Measurements from ENCODE around the gene DOK3.
"Not testable (repeated sequence)": the region's sequence is repeated elsewhere in the genome, so short reads cannot be mapped to it uniquely, and the experiment has no call there.

Gene DOK3

DNA sequence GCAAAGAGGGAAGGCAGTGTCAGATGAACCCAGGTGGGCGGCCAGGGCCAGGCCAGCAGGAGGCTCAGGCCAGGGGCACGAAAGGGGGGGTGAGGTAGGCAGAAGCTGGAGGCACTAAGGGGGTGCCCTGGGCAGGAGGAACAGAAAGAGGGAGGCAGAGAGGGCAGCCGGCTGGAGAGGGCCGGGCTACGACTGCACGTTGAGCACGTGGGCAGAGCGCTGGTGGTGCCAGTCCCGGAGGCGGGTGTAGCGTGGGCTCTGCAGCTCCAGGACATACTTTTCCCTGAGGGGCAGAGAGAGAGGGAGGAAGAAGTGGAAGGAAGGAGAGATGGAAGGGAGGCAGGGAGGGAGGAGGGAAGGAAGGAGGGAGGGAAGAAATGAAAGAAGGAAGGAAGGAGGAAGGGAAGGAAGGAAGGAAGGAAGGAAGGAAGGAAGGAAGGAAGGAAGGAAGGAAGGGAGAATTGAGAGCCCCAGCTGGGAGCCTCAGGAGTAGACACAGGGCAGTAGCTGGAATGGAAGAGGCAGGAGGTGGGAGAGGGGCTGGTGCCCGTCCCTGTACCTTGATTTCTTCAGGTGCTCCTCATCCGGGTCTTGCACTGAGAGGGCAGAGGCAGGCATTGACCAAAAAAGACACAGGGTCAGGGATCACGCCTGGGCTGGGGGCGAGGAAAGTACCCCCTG lies 19.2 kb downstream of the DOK3 start:
- in situ Hi-C loops (cut with HindIII; ENCODE audit: low pct_unique_long_range_greater_than_20kb, low sequenced_read_pairs): no loop called here
- DNase-seq (ENCODE audit: low read depth in 1 of 2, low spot score in 1 of 2): no peak
- no peak for TF ChIP-seq JUND (IDR thresholded peaks at IDR 0.05; ENCODE audit: low read depth)

DNA sequence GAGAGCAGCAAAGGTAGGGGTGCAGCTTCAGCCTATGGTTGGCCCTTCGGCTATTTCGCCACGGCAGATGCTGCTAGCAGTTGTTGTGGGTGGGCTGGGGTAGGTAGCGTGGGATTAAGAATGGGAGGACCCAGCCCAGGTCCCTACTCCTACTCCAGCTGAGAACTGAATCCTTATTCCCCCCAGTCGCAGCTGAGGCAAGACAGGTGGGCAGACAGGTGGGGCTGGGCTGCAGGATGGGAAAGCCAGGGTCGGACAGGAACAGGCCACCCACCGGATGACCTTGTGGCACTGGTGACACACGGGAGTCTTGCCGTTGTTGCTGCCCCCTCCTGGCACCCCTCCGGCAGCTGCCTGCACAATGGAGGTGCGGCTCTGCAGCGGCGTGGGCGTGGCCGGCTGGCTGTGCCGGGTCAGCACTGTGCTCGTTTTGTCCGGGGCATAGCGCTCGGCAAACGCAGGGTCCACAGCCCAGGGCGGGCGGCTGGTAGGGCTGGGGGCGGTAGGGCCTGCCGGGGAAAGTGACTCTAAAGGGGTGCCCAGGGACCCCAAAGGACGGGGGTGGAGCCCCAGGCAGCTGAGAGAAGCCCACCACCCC lies 20.4 kb downstream of the DOK3 start:
- TF ChIP-seq JUND (IDR thresholded peaks at IDR 0.05; ENCODE audit: low read depth): no peak
- no peak for DNase-seq (ENCODE audit: low read depth in 1 of 2, low spot score in 1 of 2)
- in situ Hi-C loops (cut with HindIII; ENCODE audit: low pct_unique_long_range_greater_than_20kb, low sequenced_read_pairs): no loop called here

DNA sequence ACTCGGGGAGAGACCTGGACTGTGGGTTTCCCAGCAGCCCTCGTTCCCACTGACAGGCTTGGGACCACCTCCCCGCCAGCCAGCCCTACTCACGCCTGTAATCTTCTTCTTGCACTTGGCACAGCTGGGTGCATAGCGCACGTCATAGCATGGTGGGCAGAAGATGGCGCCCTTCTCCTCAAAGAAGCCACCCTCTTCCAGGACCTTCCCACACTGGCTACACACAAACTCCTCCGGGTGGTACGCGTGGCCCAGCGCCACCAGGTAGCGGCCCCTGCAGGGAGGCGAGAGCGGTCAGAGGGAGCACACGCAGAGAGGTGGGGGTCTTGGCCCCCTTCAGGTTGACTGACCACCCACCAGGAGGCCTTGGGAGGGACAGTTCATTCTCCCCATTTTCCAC lies 21.7 kb downstream of the DOK3 start:
- in situ Hi-C loops (cut with HindIII; ENCODE audit: low pct_unique_long_range_greater_than_20kb, low sequenced_read_pairs): no loop called here
- TF ChIP-seq JUND (IDR thresholded peaks at IDR 0.05; ENCODE audit: low read depth): no peak
- DNase-seq (ENCODE audit: low read depth in 1 of 2, low spot score in 1 of 2): no peak

DNA sequence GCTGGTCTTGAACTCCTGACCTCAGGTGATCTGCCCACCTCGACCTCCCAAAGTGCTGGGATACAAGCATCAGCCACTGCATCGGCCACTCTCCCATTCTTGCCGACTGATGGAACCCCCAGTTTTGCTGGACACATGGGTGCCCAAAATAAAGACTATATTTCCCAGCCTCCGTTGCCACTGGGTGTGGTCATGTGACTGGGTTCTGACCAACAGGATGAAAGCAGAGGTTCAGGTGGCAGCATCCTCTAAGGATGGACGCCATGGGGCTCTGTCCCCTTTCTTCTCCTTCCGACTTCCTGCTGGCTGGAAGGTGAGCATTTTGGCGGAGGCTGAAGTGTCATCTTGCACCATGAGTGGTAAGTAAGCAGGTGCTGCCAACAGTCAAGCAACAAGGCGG lies 22.5 kb downstream of the DOK3 start:
- DNase-seq (ENCODE audit: low read depth in 1 of 2, low spot score in 1 of 2): no peak
- in situ Hi-C loops (cut with HindIII; ENCODE audit: low pct_unique_long_range_greater_than_20kb, low sequenced_read_pairs): no loop called here
- no peak for TF ChIP-seq JUND (IDR thresholded peaks at IDR 0.05; ENCODE audit: low read depth)

DNA sequence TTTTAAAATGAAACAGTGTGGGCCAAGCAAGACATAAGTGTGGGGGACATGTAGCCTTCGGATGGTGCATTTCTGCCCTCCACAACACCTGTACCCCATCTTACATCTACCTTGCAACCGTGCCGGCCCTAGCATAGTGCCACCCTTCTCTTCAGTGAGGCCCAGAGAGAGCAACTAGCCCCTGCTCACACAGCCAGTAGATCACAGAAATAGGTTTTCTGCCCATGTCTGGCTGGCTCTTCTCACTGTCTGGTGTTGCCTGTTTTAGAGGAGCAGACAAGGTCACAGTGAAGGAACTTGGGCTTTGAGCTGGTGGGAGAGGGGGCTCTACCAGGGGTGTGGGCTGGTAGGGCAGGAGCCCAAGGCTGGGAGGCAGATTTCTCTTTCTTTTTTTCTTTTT lies 23.4 kb downstream of the DOK3 start:
- no peak for TF ChIP-seq JUND (IDR thresholded peaks at IDR 0.05; ENCODE audit: low read depth)
- DNase-seq (ENCODE audit: low read depth in 1 of 2, low spot score in 1 of 2): no peak
- in situ Hi-C loops (cut with HindIII; ENCODE audit: low pct_unique_long_range_greater_than_20kb, low sequenced_read_pairs): no loop called here

DNA sequence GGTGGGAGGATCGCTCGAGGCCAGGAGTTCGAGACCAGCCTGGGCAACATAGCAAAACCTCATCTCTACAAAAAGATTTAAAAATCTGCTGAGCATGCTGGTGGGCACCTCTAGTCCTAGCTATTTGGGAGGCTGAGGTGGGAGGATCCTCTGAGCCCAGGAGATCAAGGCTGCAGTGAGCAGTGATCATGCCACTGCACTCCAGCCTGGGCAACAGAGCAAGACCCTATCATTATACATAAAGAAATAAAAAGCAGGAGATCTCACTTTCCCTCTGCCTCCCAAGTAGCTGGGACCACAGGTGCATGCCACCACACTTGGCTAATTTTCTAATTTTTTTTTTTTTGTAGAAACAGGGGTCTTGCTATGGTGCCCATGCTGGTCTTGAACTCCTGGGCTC lies 23.9 kb downstream of the DOK3 start:
- DNase-seq (ENCODE audit: low read depth in 1 of 2, low spot score in 1 of 2); in situ Hi-C loops (cut with HindIII; ENCODE audit: low pct_unique_long_range_greater_than_20kb, low sequenced_read_pairs): not testable (repeated sequence)

DNA sequence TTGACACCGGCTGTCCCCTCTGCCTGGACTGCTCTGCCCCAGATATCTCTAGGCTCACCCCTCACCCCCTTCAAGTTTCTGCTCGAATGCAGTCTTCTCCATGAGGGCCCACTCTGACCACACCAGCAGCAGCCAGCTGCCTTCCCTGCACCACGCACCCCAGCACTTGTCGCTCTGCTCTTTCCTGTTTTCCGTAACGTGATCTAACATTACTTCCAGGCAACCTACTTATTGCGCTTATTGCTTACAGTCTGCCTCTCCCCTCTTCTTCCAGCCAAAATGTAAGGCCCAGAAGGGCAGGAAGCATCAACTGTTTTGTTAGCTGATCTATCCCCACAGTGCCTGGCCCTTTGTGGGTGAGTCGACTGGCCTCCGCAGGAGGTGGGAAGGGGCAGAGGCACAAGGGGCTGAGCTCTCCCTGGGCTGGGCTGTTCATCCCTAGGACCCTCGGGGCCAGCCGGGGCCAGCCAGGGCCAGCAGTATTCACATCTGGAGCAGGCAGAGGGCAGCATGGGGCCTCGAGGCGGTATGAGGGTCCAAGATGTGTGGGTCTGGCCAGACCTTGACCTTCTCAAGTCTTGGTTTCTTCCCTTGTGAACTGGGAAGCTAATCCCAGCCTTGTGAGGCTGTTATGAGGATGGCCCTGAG lies 24.6 kb downstream of the DOK3 start:
- in situ Hi-C loops (cut with HindIII; ENCODE audit: low pct_unique_long_range_greater_than_20kb, low sequenced_read_pairs): no loop called here
- no peak for TF ChIP-seq JUND (IDR thresholded peaks at IDR 0.05; ENCODE audit: low read depth)
- no peak for DNase-seq (ENCODE audit: low read depth in 1 of 2, low spot score in 1 of 2)

DNA sequence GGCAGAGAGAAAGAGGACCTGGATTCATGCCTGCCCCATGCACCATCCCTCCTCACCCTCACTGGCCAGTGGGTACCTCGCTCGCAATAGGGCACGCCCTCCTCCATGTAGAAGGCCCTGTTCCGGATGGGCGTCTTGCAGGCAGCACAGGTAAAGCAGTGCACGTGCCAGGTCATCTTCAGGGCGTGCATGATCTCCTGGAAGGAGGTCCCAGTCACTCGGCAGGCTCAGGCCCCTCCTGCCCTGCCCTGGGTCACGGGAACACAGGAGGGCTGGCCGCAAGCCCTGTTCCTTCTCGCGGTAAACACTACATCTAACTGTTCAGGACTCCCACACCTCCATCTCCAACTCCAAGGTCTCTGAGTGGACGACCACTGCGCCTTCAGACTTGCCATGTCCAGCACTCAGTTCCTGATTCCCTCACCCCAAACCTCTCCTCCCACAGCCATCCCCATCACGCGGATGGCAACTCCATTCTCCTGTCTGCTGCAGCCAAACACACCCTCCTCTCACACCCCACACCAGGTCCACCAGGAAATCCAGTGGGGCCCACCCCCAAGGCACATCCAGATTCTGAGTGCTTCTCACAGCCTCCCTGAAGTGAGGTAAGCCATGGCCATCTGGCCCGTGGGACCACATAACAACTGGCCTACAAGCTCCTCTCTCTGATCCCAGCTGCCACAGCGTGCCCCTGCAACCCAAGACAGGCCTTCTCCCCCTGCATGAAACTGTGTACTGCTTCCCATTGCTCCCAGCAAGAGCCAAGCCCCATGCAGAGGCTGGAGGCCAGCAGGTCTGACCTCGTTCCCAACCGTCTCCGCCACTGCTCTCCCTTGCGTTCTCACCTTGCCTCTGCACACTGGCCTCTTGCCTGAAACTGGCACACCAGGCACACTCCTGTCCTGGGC lies 25.4 kb downstream of the DOK3 start:
- no peak for DNase-seq (ENCODE audit: low read depth in 1 of 2, low spot score in 1 of 2)
- in situ Hi-C loops (cut with HindIII; ENCODE audit: low pct_unique_long_range_greater_than_20kb, low sequenced_read_pairs): no loop called here
- no peak for TF ChIP-seq JUND (IDR thresholded peaks at IDR 0.05; ENCODE audit: low read depth)

DNA sequence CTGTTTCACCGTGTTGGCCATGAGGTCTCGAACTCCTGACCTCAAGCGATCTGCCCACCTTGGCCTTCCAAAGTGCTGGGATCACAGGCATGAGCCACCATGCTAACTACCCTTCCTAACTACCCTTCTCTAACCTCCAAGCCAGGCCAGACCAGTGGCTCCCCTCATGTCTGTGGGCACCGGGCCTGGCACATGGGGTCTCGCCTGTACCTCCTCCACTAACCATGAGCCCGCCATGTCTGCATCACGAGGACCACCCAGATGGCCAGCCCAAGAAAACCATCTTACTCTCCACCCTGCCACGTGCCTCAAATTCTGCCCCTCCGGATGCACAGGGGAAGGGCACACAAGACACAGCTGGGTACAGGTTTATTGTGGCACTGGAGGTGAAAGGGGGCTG lies 26.6 kb downstream of the DOK3 start:
- no peak for DNase-seq (ENCODE audit: low read depth in 1 of 2, low spot score in 1 of 2)
- no peak for TF ChIP-seq JUND (IDR thresholded peaks at IDR 0.05; ENCODE audit: low read depth)
- in situ Hi-C loops (cut with HindIII; ENCODE audit: low pct_unique_long_range_greater_than_20kb, low sequenced_read_pairs): no loop called here

DNA sequence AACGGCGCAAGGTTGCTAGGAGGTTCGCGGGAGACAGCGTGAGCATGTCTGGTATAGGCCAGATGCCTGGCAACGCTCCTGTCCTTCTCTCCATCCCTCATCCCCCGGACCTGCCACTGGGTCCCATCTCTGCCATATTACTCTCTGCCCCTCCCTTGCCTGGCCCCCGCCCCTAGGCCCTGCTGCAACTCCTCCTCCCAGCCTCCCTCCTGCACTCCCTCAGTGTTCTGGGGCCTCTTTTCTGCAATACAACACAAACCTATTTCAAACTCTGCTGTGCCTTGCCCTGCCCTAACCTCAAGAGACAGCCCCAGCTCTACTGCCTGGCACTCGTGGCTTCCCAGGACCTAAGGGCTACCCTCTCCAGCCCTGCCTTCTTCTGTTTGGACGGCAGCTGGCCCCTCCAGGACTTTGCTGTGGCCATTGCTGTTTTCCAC lies 27.2 kb downstream of the DOK3 start:
- in situ Hi-C loops (cut with HindIII; ENCODE audit: low pct_unique_long_range_greater_than_20kb, low sequenced_read_pairs): no loop called here
- DNase-seq (ENCODE audit: low read depth in 1 of 2, low spot score in 1 of 2): no peak
- no peak for TF ChIP-seq JUND (IDR thresholded peaks at IDR 0.05; ENCODE audit: low read depth)

DNA sequence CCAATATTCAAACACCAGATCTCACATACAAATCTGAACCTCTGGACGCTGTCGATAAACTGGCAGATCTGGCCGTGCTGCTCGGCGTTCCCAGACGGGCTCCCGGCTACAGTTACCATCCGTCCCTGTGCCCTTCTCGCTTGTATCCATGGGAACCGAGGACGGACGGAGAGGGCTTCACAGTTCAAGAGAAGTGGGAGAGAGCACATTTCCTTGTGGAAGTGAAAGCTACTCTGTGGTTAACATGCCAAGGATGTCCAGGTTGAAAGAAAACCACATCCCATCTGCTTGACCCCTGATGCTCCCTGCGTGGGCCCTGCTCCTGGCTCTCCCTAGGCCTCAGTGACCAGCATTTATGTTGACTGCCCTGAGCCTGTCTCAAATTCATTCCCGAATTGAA lies 29.9 kb downstream of the DOK3 start:
- in situ Hi-C loops (cut with HindIII; ENCODE audit: low pct_unique_long_range_greater_than_20kb, low sequenced_read_pairs): no loop called here
- no peak for DNase-seq (ENCODE audit: low read depth in 1 of 2, low spot score in 1 of 2)

DNA sequence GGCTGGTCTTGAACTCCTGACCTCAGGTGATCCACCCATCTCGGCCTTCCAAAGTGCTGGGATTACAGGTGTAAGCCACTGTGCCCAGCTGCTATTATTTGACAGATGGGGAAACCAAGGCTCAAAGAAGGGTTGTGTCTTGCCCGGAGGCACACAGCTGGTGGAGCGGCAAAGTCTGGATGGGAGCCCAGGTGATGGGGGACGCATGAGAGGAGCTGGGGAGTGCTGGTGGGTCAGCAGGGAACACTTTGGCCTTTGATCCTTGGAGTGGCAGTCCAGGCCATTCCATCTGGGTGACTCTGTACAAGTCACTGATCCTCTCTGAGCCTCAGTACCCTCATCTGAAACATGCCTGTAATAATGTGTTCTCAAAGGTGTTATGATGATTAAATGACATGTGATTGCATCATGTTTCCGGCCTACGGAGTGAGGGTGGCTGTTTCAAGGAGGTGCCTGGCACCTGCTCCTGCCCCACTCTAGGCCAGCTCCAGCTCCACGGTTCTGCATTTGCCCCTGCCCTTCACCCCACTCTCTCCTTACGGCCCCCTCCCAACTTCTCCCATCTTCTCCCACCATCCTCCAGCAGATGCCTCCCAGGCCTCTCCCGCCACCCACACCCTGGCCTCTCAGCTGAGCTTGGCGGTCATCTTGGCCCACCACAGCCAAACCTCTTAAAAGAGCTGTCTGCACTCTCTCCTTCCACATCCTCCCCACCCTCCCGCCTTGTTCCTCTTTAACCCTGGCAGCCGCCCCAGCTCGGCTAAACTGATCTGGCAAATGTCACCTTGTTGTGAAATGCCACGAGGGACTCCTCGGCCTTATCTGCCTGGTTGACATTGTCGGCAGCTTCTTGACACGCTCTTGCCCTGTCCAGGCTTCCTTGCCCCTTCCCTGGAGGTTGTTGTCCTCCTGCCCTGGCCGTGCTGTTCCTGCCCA lies 30.6 kb downstream of the DOK3 start:
- peak in 1 of 2 experiments; percentile 25 for DNase-seq (ENCODE audit: low read depth in 1 of 2, low spot score in 1 of 2)
- no peak for TF ChIP-seq JUND (IDR thresholded peaks at IDR 0.05; ENCODE audit: low read depth)
- in situ Hi-C loops (cut with HindIII; ENCODE audit: low pct_unique_long_range_greater_than_20kb, low sequenced_read_pairs): no loop called here

More for the DNA sequence above, 29.9 kb downstream of the DOK3 start:
- no peak for TF ChIP-seq JUND (IDR thresholded peaks at IDR 0.05; ENCODE audit: low read depth)

Measured in T47D (cell line).